Adrenal gland (tissue), 12 donors: ENCODE results near the gene ATCAY. TPM values are rescaled to one million over a fixed set of nuclear protein-coding genes. Genes with fewer than 3 reads are reported as not detected.
"Not testable (repeated sequence)": the region's sequence is repeated elsewhere in the genome, so short reads cannot be mapped to it uniquely, and the experiment has no call there.

ENCODE experiments used
- DNase-seq, 7 donors: peaks; one replicate each; pipeline ENCODE4 v3.0.0-alpha.2; 2019 to 2020
- H3K27ac ChIP-seq, 5 donors: fragments of 200-600 bp; sonication (generic) in 4 of 5; 1 replicate in 3 of 5; 2 replicates in 2 of 5; pipeline versions ENCODE4 v1.5.1 to v1.8.0; 2016 to 2020; ENCODE audit warnings: mild to moderate bottlenecking in 1 of 5
- H3K27me3 ChIP-seq: fragments of 200-600 bp; 2 replicates; pipeline ENCODE4 v1.8.0; 2021
- H3K36me3 ChIP-seq, 2 donors: fragments of 200-600 bp; replicated peaks in 1 of 2; 1 replicate in 1 of 2; 2 replicates in 1 of 2; pipeline versions ENCODE4 v1.5.1 to v1.8.0; 2018 to 2022
- H3K4me1 ChIP-seq, 2 donors: fragments of 200-600 bp; replicated peaks in 1 of 2; 1 replicate in 1 of 2; 2 replicates in 1 of 2; pipeline versions ENCODE4 v1.5.1 to v1.8.0; 2018 to 2021
- H3K4me3 ChIP-seq, 4 donors: fragments of 200-600 bp; sonication (generic) in 3 of 4; one replicate each; pipeline ENCODE4 v1.5.1; 2016 to 2018
- H3K9me3 ChIP-seq, 3 donors: fragments of 200-600 bp; sonication (generic) in 1 of 3; replicated peaks in 1 of 3; 1 replicate in 2 of 3; 2 replicates in 1 of 3; pipeline versions ENCODE4 v1.5.1 to v1.8.0; 2016 to 2021
- POLR2A ChIP-seq, 2 donors: fragments of 450-650 bp; IDR thresholded peaks; one replicate each; pipeline ENCODE4 v1.6.1; 2017; ENCODE audit warnings: antibody characterized with exemption in 2 of 2, mild to moderate bottlenecking in 2 of 2, moderate library complexity in 1 of 2
- WGBS, 4 donors: extraction: QIAGEN DNeasy Blood & Tissue Kit in 2 of 4; methylation state at CpG; one replicate each; pipeline versions ENCODE4 v1.1.5 to v1.1.7; 2013 to 2017; 5-methylcytosine and 5-hydroxymethylcytosine counted together
- intact Hi-C, 2 donors: fragments of 100-400 bp; cut with DNase I; formaldehyde crosslinking; loops; one replicate each; pipeline versions ENCODE4 v1.14.1 to v1.15.0; 2022 to 2023
- polyA plus RNA-seq, 3 donors: library from polyadenylated mRNA; stranded (reverse); fragments of 200-250 nt in 2 of 3; fragments of 350-450 nt in 1 of 3; fragmentation: Illumina TruSeq in 1 of 3; extraction: RNeasy Lipid Tissue Mini Kit (QIAGEN cat#74804) in 1 of 3; gene quantifications; one replicate each; pipeline ENCODE4 v1.2.3, GENCODE V29; 2013 to 2014
- total RNA-seq, 9 donors: library from RNA; depleted of rRNA in 4 of 9; stranded (reverse); fragments of >200 nt in 4 of 9; fragments of 120-200 nt in 1 of 9; fragmentation: NEBNext Ultra II Directional in 1 of 9; extraction: Animal tissue kit (Norgen Biotek cat#: 25700) in 1 of 9; gene quantifications; one replicate each; pipeline versions ENCODE4 v1.1.0 to v1.2.4, GENCODE V29; 2013 to 2023
- TF ChIP-seq, protein P1 (sequence below), 6 experiments: fragments of 450-650 bp in 4 of 6; fragments of 200-600 bp in 2 of 6; sonication (generic) in 1 of 6; IDR thresholded peaks; 1 replicate in 5 of 6; 2 replicates in 1 of 6; pipeline versions ENCODE4 v1.5.1 to v1.8.0; 2016 to 2021; ENCODE audit warnings: antibody characterized with exemption in 6 of 6, mild to moderate bottlenecking in 2 of 6, moderate library complexity in 1 of 6
- donor health status: healthy with polysubstance abuse.
- donor health status: Bipolar disorder and iron deficiency.
- donor health status: DM: yes; HTN: yes; CAD: no.
- donor health status: DM: no; HTN: no; CAD: no.
- donor health status: DM: no; HTN: no; CAD: no.
- donor health status: DM: yes; HTN: yes; CAD: no.

The ATCAY gene
- total and polyA plus RNA-seq, 12 donors: 0.72 to 9.3 (median 5.9) TPM; not detected in 4

DNA sequence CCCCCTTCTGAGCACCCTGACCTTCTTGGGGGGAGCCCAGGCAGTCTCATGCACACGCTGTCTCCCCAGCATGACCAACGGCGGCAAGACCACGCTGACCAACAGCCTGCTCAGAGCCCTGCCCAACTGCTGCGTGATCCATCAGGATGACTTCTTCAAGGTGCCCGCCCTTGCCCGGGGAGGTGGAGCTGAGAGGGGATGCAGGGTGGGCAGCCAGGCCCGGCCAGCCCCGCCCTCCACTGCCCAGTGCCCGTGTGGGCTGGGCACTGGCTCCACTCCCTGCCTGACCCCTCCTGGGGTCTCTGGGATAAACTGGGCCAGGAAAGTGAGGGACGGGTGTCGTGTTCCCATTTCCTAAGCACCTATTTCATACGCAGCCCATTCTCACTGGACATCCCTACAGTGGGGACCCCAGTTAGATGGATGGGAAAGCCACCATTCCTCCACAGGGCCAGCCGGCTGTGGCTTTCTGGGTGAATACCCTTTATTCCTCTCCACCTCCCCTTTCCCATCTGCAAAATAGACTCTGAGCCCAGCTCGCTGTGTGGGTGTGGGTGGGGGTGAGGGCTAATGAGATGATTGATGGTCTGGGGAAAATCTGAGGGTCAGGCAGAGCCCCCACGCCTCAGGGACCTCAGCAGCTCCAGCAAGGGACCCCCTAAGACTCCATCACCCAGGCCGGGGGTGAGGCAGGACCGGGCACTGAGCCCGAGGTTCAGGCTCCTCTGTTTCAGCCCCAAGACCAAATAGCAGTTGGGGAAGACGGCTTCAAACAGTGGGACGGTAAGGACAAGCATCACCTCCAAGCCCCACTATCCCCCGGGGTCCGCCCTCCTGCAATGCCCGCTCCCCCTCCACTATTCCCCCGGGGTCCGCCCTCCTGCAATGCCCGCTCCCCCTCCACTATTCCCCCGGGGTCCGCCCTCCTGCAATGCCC is 56.3 kb downstream of the ATCAY start:
- H3K4me3 ChIP-seq: no peak overlapping the region
- H3K36me3 ChIP-seq: no peaks in the 10 kb centered on the region
- intact Hi-C loops: no loop called here
- no peak overlapping the region for H3K27ac ChIP-seq
- TF ChIP-seq POLR2A (IDR thresholded peaks at IDR 0.05): no peak
- TF ChIP-seq, protein P1, sequence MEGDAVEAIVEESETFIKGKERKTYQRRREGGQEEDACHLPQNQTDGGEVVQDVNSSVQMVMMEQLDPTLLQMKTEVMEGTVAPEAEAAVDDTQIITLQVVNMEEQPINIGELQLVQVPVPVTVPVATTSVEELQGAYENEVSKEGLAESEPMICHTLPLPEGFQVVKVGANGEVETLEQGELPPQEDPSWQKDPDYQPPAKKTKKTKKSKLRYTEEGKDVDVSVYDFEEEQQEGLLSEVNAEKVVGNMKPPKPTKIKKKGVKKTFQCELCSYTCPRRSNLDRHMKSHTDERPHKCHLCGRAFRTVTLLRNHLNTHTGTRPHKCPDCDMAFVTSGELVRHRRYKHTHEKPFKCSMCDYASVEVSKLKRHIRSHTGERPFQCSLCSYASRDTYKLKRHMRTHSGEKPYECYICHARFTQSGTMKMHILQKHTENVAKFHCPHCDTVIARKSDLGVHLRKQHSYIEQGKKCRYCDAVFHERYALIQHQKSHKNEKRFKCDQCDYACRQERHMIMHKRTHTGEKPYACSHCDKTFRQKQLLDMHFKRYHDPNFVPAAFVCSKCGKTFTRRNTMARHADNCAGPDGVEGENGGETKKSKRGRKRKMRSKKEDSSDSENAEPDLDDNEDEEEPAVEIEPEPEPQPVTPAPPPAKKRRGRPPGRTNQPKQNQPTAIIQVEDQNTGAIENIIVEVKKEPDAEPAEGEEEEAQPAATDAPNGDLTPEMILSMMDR (IDR thresholded peaks at IDR 0.05): no peak
- peaks cover 7% of the 10 kb centered on the region for H3K27me3 ChIP-seq
- WGBS, 4 donors: 79 to 91% (median 86%) methylated on average over 15 to 26 of the region's 29 CpGs
- no peaks in the 10 kb centered on the region for H3K9me3 ChIP-seq
- DNase-seq: no peak
- H3K4me1 ChIP-seq: peaks cover 4 to 8% of the 10 kb centered on the region in 2 donors

DNA sequence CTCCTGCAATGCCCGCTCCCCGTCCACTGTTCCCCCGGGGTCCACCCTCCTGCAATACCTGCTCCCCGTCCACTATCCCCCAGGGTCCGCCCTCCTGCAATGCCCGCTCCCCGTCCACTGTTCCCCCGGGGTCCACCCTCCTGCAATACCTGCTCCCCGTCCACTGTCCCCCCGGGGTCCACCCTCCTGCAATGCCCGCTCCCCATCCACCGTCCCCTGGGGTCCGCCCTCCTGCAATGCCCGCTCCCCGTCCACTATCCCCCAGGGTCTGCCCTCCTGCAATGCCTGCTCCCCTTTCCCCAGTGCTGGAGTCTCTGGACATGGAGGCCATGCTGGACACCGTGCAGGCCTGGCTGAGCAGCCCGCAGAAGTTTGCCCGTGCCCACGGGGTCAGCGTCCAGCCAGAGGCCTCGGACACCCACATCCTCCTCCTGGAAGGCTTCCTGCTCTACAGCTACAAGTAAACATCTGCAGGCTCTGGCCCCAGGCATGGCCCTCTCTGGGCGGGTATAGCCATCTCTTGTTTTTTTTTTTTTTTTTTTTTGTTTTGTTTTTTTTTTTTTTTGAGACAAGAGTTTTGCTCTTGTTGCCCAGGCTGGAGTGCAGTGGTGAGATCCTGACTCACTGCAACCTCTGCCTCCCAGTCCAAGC is 57.9 kb downstream of the ATCAY start:
- H3K36me3 ChIP-seq, H3K4me1 ChIP-seq, H3K27me3 ChIP-seq, intact Hi-C loops, H3K27ac ChIP-seq, H3K9me3 ChIP-seq, H3K4me3 ChIP-seq, DNase-seq: not testable (repeated sequence)
- 90 to 98% (median 94%) methylated on average over 15 to 22 of the region's 22 CpGs for WGBS, 4 donors

DNA sequence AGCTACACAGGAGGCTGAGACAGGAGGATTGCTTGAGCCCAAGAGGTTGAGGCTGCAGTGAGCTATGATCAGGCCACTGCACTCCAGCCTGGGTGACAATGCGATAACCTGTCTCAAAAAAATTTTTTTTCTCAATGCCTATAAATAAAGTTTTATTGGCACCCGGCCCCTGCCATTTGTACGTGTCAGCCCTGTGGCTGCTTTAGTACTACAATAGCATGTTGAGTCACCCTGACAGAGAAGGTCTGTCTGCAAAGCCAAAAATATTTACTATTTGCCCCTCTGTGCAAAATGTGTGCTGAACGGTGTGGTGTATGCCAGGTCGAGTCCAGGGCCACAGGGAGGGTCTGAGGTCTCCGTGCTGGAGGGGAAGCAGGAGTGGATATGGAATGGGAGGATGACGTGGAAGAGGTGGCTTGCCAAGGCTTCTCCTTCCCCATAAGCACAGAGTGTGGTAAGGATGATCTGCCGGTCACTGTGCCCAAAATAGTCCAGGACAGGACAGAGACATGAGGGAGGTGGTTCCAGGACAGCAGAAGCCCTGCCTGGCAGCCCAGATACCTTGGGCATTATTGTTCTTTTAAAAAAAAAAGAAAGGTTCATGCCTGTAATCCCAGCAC is 62.4 kb downstream of the ATCAY start:
- no peaks in the 10 kb centered on the region for H3K9me3 ChIP-seq
- H3K4me1 ChIP-seq: no peaks in the 10 kb centered on the region
- intact Hi-C loops: no loop called here
- H3K27ac ChIP-seq: no peak overlapping the region
- no peak overlapping the region for H3K4me3 ChIP-seq
- no peaks in the 10 kb centered on the region for H3K27me3 ChIP-seq
- no peaks in the 10 kb centered on the region for H3K36me3 ChIP-seq
- 81 to 91% (median 85%) methylated on average over 8 of the region's 8 CpGs for WGBS, 4 donors
- DNase-seq: no peak
- TF ChIP-seq, protein P1 (IDR thresholded peaks at IDR 0.05): no peak
- TF ChIP-seq POLR2A (IDR thresholded peaks at IDR 0.05): no peak

DNA sequence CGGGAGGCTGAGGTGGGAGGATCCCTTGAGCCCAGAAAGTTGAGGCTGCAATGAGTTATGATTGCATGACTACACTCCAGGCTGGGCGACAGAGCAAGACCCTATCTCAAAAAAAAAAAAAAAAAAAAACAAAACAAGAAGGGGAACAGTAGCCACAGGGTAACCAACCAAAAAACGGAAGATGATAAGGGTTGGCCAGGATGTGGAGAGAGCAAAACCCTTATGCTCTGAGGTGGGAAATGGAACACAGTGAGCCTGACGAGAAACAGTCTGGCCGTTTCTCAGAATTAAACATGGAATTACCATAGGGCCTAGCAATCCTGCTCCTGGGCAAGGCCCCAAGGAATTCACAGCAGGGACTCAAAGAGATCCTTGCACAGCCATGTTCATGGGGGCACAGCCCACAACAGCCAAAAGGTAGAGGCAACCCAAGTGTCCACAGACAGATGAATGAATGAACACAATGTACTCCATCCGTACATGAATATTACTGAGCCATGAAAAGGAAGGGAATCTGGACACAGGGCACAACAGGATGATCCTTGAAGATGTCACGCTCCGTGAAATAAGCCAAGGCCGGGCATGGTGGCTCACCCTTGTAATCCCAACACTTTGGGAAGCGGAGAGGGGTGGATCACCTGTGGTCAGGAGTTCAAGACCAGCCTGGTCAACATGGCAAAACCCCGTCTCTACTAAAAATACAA is 63.7 kb downstream of the ATCAY start:
- Histone ChIP-seq H3K27ac (no peak overlapping the region), H3K36me3 (no peaks in the 10 kb centered on the region), H3K9me3 (no peaks in the 10 kb centered on the region), H3K27me3 (no peaks in the 10 kb centered on the region), H3K4me1 (no peaks in the 10 kb centered on the region), H3K4me3 (no peak overlapping the region)
- DNase-seq: no peak
- 78 to 81% (median 79%) methylated on average over 11 of the region's 11 CpGs for WGBS, 4 donors
- intact Hi-C loops: no loop called here
- TF ChIP-seq, protein P1 (IDR thresholded peaks at IDR 0.05): no peak
- TF ChIP-seq POLR2A (IDR thresholded peaks at IDR 0.05): no peak
